Duodenal mucosa (tissue), 2 donors: ENCODE measurements around the gene NR4A1.
A peak's percentile ranks its signal among the peaks of the same experiment; 100 is the strongest.

Experiments
- H3K27ac ChIP-seq: one replicate; pipeline ENCODE4 v1.7.0; 2013; ENCODE audit warnings: low read depth, low read length
- H3K27me3 ChIP-seq, 2 donors: one replicate each; pipeline ENCODE4 v1.7.0; 2013; ENCODE audit warnings: low read length in 2 of 2, control low read depth in 1 of 2; ENCODE audit not compliant: insufficient read depth in 2 of 2, control insufficient read depth in 1 of 2
- H3K36me3 ChIP-seq, 2 donors: one replicate each; pipeline ENCODE4 v1.7.0; 2013; ENCODE audit warnings: low read length in 2 of 2, control low read depth in 1 of 2; ENCODE audit not compliant: insufficient read depth in 2 of 2, control insufficient read depth in 1 of 2
- H3K4me1 ChIP-seq, 2 donors: one replicate each; pipeline ENCODE4 v1.7.0; 2013; ENCODE audit warnings: low read length in 2 of 2, control low read depth in 1 of 2; ENCODE audit not compliant: insufficient read depth in 2 of 2, control insufficient read depth in 1 of 2
- H3K4me3 ChIP-seq, 2 donors: one replicate each; pipeline ENCODE4 v1.7.0; 2013; ENCODE audit warnings: low read length in 2 of 2, low read depth in 1 of 2
- H3K9ac ChIP-seq, 2 donors: one replicate each; pipeline ENCODE4 v1.7.0; 2013; ENCODE audit warnings: low read length in 2 of 2, low read depth in 1 of 2
- H3K9me3 ChIP-seq, 2 donors: one replicate each; pipeline ENCODE4 v1.7.0; 2013; ENCODE audit warnings: low read length in 2 of 2, control low read depth in 1 of 2; ENCODE audit not compliant: control insufficient read depth in 1 of 2

Gene NR4A1

DNA sequence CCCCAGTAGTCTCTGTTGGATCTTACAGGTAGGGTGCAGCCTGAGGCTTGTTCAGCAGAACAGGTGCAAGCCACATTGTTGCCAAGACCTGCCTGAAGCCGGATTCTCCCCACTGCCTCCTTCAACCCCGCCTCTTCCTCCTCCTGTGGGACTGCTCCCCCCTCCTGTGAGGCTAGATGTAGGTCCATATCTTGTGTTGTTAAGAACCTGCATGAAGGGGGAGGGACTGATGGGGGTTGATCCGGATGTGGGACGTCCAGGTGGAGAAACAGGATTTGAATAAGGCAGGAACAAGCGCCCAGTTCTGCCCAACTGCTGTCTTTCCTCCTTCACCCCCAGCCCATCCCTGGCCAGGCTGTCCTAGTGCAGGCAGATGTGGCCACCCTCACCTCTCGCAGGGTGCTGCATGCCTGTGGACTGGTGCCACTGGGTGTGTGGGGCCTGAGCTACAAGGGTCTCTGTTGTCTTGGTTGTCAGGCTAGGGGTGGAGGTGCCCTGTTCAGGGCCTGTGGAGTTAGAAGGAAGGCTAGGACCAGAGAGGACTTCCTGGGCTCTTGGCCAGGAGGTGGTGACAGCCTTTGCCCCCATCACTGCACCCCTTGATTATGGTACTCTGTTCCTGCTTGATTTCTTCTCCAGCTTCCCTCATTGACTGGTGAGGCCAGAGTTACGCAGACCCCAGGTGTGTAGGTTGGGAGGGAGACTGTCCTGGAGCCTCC is 1.4 kb downstream of the NR4A1 start:
- Histone ChIP-seq H3K36me3 (peaks cover 13 to 31% of the 10 kb centered on the region in 2 donors), H3K9ac (peak overlapping the region; percentile 92 to 100), H3K27me3 (no peaks in the 10 kb centered on the region), H3K27ac (peak overlapping the region; percentile 92), H3K4me1 (peaks cover 22 to 33% of the 10 kb centered on the region in 2 donors), H3K4me3 (peak overlapping the region; percentile 93 to 97), H3K9me3 (no peaks in the 10 kb centered on the region)

DNA sequence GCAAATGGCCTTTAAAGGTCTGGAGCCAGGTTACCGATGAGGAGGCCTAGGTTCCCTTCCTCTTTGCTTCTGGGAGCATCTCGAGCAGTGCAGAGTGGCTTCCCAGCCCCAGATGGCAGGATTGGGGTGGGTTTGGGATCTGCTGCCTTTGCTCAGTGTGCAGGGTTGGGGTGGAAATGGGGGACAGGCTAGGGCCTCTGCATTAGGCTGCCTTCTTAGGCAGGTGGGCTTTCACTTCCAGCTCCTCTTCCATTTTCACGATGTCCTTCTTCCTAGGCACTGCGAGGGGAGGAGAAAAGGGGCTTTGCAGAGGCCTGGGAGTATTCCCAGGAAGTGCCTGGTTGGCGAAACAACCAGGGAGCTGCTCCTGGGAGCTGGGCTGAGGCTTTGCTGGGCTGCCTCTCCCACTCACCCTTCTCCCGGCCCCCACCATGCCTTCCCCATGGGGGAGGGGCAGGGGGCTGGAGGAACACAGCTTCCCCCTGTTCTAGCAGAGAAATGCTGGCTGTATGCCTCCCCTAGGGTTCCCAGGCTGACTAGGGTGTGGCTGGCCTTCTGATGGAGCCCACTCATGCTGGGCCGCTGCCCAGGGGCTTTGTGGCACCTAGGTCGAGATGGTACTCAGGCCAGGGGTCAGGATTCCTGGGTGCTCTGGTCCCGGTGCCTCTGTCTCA is 2.4 kb downstream of the NR4A1 start:
- Histone ChIP-seq H3K4me1 (peaks cover 22 to 33% of the 10 kb centered on the region in 2 donors), H3K9ac (peak overlapping the region; percentile 92 to 100)

DNA sequence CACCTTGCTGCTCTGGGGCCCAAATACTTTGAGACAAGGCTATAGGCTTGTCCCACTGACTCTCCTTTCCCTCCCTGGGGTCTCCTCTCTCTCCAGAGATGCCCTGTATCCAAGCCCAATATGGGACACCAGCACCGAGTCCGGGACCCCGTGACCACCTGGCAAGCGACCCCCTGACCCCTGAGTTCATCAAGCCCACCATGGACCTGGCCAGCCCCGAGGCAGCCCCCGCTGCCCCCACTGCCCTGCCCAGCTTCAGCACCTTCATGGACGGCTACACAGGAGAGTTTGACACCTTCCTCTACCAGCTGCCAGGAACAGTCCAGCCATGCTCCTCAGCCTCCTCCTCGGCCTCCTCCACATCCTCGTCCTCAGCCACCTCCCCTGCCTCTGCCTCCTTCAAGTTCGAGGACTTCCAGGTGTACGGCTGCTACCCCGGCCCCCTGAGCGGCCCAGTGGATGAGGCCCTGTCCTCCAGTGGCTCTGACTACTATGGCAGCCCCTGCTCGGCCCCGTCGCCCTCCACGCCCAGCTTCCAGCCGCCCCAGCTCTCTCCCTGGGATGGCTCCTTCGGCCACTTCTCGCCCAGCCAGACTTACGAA is 3.1 kb downstream of the NR4A1 start:
- H3K36me3 ChIP-seq, result peaks cover 23 to 41% of the 10 kb centered on the region in 2 donors
- peaks cover 22 to 33% of the 10 kb centered on the region in 2 donors for H3K4me1 ChIP-seq

More for the DNA sequence above, 2.4 kb downstream of the NR4A1 start:
- Histone ChIP-seq H3K9me3 (no peaks in the 10 kb centered on the region), H3K27me3 (no peaks in the 10 kb centered on the region), H3K36me3 (peaks cover 18 to 39% of the 10 kb centered on the region in 2 donors), H3K4me3 (peak overlapping the region; percentile 93 to 97), H3K27ac (no peak overlapping the region)

DNA sequence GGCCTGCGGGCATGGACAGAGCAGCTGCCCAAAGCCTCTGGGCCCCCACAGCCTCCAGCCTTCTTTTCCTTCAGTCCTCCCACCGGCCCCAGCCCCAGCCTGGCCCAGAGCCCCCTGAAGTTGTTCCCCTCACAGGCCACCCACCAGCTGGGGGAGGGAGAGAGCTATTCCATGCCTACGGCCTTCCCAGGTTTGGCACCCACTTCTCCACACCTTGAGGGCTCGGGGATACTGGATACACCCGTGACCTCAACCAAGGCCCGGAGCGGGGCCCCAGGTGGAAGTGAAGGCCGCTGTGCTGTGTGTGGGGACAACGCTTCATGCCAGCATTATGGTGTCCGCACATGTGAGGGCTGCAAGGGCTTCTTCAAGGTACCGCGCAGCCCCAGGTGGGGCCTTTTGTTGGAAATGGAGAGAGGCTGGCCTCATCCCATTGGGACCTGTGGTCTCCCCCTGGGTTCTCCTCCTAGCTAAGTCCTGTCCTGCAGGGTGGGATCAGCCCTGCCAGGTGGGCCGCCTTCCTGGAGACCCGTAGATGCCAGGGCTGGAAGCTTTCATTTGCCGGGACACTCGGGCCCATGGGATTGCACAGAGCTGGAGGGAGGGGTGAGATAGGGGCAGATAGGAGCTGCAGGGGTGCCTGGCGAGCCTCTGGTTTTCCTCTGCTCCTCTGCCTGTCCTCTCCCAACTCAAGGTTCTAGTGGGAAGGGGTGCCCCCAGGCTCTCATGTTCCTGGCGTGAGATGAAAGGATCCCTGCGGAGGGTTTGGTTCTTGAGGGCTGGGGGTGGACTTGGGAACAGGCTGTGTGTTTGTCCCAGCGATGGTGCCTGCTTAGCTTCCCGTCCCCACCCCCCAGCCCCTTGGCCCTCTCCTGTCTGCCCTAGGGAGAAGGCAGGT is 3.8 kb downstream of the NR4A1 start:
- Histone ChIP-seq H3K9me3 (no peaks in the 10 kb centered on the region), H3K27me3 (no peaks in the 10 kb centered on the region), H3K4me3 (no peak overlapping the region), H3K4me1 (peaks cover 19 to 29% of the 10 kb centered on the region in 2 donors), H3K27ac (no peak overlapping the region), H3K36me3 (peaks cover 23 to 41% of the 10 kb centered on the region in 2 donors), H3K9ac (no peak overlapping the region)

More for the DNA sequence above, 3.1 kb downstream of the NR4A1 start:
- no peaks in the 10 kb centered on the region for H3K9me3 ChIP-seq
- H3K4me3 ChIP-seq, result no peak overlapping the region
- no peak overlapping the region for H3K9ac ChIP-seq
- no peaks in the 10 kb centered on the region for H3K27me3 ChIP-seq
- H3K27ac ChIP-seq, result no peak overlapping the region

DNA sequence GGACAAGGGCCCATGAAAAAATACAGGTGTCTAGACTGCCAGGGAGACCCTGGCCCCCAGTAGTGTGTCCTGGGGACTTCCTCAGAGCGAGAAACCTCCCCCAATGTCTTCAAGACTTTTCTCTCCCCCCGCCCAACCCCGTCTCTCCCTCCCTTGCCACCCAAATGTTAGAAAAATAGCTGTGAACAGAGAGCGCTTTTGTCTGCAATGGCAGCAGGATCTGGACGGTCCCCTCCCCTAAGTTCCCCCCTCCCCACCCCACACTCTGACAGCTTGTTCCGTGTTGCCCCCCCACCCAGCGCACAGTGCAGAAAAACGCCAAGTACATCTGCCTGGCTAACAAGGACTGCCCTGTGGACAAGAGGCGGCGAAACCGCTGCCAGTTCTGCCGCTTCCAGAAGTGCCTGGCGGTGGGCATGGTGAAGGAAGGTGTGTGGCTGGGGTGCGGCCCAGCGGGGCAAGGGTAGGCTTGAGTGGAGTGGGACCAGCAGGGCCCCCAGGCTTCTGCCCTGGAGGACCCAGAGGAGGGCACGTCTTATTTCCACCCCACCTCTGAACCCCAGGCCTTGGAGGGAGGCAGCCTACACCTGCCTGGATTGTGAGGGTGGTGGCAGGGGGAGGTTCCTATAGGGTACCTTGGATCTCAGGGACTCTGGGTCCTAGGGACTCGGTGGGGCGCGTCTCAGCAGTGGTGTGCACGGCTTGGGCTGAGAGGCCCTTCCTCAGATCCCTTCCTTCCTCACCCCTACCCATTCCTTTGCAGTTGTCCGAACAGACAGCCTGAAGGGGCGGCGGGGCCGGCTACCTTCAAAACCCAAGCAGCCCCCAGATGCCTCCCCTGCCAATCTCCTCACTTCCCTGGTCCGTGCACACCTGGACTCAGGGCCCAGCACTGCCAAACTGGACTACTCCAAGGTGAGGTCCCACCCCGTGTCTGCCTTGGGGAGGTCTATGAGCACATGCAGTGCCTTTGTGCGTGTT is 4.8 kb downstream of the NR4A1 start:
- Histone ChIP-seq H3K36me3 (peaks cover 23 to 41% of the 10 kb centered on the region in 2 donors), H3K4me3 (no peak overlapping the region), H3K9me3 (no peaks in the 10 kb centered on the region), H3K4me1 (peaks cover 15 to 23% of the 10 kb centered on the region in 2 donors), H3K27me3 (no peaks in the 10 kb centered on the region), H3K27ac (no peak overlapping the region), H3K9ac (no peak overlapping the region)

DNA sequence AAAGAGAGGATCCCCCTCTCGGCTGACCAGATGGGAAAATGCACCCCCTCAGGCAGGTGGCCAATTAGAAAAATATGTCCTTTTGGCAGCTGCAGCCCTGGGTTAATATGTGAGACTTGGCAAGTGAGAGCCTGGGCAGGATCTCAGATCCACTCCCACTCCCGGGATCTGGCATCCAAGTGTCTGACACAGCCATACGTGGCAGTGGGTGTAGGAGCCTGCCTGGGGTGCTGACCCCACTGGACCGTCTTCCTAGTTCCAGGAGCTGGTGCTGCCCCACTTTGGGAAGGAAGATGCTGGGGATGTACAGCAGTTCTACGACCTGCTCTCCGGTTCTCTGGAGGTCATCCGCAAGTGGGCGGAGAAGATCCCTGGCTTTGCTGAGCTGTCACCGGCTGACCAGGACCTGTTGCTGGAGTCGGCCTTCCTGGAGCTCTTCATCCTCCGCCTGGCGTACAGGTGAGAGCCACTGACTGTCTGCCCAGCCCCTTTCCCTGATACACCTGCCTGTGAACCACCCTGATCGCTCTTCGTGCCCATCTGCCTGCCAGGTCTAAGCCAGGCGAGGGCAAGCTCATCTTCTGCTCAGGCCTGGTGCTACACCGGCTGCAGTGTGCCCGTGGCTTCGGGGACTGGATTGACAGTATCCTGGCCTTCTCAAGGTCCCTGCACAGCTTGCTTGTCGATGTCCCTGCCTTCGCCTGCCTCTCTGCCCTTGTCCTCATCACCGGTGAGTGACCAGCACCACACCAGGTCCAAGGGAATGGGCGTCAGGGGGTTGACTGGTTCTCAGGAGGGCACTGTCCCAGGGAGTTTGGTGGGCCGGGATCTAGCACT is 5.8 kb downstream of the NR4A1 start:
- peaks cover 23 to 41% of the 10 kb centered on the region in 2 donors for H3K36me3 ChIP-seq
- no peak overlapping the region for H3K4me3 ChIP-seq
- H3K9ac ChIP-seq, result no peak overlapping the region
- peaks cover 15 to 18% of the 10 kb centered on the region in 2 donors for H3K4me1 ChIP-seq
- no peak overlapping the region for H3K27ac ChIP-seq
- H3K27me3 ChIP-seq, result no peaks in the 10 kb centered on the region
- H3K9me3 ChIP-seq, result no peaks in the 10 kb centered on the region

DNA sequence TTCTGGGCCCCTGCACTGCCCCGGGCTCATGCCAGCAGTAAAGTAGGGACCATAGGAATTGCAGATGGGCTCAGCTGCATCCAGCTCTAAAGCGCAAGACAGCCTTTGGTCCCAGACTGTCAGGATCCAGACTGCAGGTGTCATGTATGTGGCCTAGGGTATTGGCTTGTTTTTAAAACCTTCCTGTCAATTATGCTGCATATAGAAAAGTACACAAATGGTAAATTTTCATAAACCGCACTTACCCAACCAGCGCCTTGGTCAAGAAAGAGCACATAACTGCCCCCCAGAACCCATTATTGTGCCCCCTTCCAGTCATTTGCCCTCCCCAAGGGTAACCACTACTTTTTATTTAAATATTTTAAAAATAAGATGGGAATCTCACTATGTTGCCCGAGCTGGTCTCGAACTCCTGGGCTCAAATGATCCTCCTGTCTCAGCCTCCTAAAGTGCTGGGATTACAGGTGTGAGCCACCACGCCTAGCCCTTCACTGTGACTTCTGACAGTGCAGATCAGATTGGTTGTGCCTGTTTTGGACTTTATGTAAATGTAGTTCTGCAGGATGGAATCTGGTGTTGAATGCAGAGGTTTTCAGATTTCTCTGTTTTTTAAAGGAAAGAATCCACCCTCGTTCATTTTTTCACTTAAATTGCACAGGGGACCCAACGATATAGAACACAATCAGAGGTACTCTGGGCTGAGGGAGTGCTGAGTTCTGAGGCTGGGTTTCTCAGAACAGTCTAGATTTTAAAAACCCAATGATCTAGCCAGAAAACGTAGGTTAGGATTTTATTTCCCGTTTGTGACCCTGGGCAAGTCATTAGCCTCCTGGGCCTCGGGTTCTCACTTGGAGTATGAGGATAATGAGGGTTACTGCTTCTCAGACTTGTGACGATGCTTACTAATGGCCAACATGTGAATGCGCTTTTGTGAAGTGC is 6.7 kb downstream of the NR4A1 start:
- no peaks in the 10 kb centered on the region for H3K9me3 ChIP-seq
- no peaks in the 10 kb centered on the region for H3K27me3 ChIP-seq
- H3K27ac ChIP-seq, result no peak overlapping the region
- H3K4me3 ChIP-seq, result no peak overlapping the region
- peaks cover 11% of the 10 kb centered on the region in 2 donors for H3K4me1 ChIP-seq
- peaks cover 23 to 41% of the 10 kb centered on the region in 2 donors for H3K36me3 ChIP-seq
- no peak overlapping the region for H3K9ac ChIP-seq
